ENCODE data around the gene RND3.

The RND3 gene

GRCh38 chr2:150485871-150486538 is 1.5 kb downstream of the RND3 start:
- H3K4me3 ChIP-seq (replicated peaks in 1 of 2; ENCODE audit: low read depth in 2 of 2, low read length in 2 of 2) = peak overlapping the region; percentile 74 to 91
- no peak for TF ChIP-seq CTCF (IDR thresholded peaks at IDR 0.05; ENCODE audit: low read depth, low read length)
- DNase-seq (ENCODE audit: low read depth in 2 of 2) = peak; percentile 86 to 88

DNA sequence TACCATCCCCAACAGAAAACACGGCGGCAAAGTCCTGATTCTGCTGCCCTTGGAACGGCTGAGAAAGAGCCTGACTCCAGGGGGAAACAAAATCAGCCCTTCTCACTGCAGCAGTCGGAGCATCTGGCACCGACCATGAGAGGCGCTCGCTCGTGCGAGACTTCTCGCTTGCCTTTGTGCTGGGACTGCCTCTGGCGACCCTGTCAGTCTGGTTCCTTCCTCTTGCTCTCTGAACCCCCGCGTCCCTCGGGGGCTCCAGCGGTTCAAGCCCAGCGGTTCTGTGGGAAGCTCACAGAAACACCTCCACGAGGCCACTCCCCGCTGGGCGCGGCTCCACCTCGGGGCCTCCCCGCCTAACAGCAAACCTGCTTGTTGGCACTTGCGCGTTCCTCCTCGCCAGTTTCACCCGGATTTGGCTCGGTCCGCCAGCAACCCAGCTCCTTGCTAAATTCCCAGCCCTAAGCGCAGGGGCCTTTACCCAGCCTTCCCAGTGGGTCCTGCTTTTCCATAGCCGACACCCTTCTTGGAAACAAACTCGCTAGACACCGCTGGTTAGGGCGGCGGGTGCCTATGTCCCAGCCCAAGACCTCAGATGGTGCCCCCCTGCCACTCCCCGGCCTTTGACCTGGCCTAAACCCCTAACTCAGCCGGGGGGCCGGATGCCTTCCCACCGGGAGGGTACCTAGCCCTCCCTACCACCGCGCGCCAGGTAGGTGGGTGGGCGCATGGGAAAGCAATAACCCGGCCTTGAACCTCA is 2.2 kb downstream of the RND3 start:
- peak overlapping the region; percentile 74 to 91 for H3K4me3 ChIP-seq (replicated peaks in 1 of 2; ENCODE audit: low read depth in 2 of 2, low read length in 2 of 2)
- TF ChIP-seq CTCF (IDR thresholded peaks at IDR 0.05; ENCODE audit: low read depth, low read length) = peak; percentile 22
- DNase-seq (ENCODE audit: low read depth in 2 of 2) = peak; percentile 73 to 80

GRCh38 chr2:150484461-150485021 is 2.9 kb downstream of the RND3 start:
- H3K4me3 ChIP-seq (replicated peaks in 1 of 2; ENCODE audit: low read depth in 2 of 2, low read length in 2 of 2) = peak overlapping the region; percentile 74 to 91
- TF ChIP-seq CTCF (IDR thresholded peaks at IDR 0.05; ENCODE audit: low read depth, low read length) = no peak
- DNase-seq (ENCODE audit: low read depth in 2 of 2) = peak; percentile 52 to 55

DNA sequence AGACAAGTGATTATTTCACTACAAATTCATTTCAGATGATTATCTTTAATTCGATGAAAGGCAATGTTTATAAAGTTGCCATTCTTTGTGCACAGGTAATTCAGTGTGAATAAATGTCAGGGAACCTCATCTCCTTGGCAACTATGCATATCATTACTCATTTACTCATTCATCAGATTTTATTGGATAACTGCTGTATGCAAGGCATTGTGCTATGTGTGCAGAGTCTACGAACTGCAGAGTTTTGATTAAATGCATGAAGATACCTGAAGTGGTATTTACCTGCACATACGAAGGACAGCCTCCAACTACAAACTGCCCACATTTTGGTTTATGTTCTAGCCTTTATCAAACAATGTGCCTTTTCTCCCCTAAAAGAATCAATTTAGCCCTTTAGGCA is 3.5 kb downstream of the RND3 start:
- peak in 1 of 2 donors; percentile 44 for DNase-seq (ENCODE audit: low read depth in 2 of 2)
- peak overlapping the region; percentile 74 to 91 for H3K4me3 ChIP-seq (replicated peaks in 1 of 2; ENCODE audit: low read depth in 2 of 2, low read length in 2 of 2)
- no peak for TF ChIP-seq CTCF (IDR thresholded peaks at IDR 0.05; ENCODE audit: low read depth, low read length)

GRCh38 chr2:150483532-150483931 is 3.9 kb downstream of the RND3 start:
- no peak for TF ChIP-seq CTCF (IDR thresholded peaks at IDR 0.05; ENCODE audit: low read depth, low read length)
- peak in 1 of 2 donors; percentile 19 for DNase-seq (ENCODE audit: low read depth in 2 of 2)
- no peak overlapping the region for H3K4me3 ChIP-seq (replicated peaks in 1 of 2; ENCODE audit: low read depth in 2 of 2, low read length in 2 of 2)

DNA sequence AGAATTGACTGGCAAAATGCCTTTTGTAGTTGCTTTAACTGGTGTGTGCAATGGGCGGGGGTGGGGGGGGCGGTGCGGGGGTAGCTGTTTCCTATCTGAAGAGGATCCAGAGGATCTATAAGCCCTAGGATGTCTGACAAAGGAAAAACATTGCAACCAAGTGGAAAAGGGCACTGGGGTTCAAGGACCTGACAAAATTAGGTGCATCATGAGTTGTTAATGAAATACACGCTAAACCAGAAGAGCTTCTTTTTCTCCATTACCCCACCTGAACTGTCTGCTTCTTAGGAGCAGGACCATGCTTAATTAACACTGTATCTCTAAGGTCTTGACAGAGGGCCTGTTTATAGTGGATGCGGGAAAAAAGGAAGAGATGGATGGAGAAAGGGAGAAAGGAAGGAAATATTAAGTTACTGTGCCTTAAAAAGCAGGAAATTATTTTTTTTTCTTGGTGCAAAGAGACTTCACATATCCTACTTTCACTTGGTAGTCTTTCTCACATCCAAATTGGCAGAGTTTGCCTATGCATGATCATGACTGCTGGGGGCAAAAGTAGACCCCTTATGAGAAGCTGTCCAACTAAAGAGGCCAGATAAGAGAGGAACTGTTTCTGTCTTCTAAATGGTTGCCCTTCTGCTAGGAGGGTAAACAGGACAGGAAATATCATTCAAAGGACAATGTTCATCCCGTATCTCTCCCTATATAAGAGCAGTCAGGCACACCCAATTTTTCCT is 4.6 kb downstream of the RND3 start:
- DNase-seq (ENCODE audit: low read depth in 2 of 2) = peak in 1 of 2 donors; percentile 30
- peak overlapping the region in 1 of 2 donors; percentile 19 for H3K4me3 ChIP-seq (replicated peaks in 1 of 2; ENCODE audit: low read depth in 2 of 2, low read length in 2 of 2)
- TF ChIP-seq CTCF (IDR thresholded peaks at IDR 0.05; ENCODE audit: low read depth, low read length) = no peak
